A549 (cell line): Measurements from ENCODE around the gene RMRP. TPM values are rescaled to one million over a fixed set of nuclear protein-coding genes. Genes with fewer than 3 reads are reported as not detected.

Experiments used
- ATAC-seq, 2 experiments: fragments of 200-7000 bp in 1 of 2; fragments of >200 bp in 1 of 2; cut with Nextera tagmentation in 1 of 2; cut with Tn5 transposase in 1 of 2; 3 replicates each; pipeline versions ENCODE4 v1.8.0 to v1.9.1; 2018 to 2020; ENCODE audit warnings: mild to moderate bottlenecking in 1 of 2, moderate library complexity in 1 of 2
- CTCF ChIA-PET: fragments of 300-600 bp; sonication (Branson Sonifier 250); formaldehyde crosslinking; extraction: SDS; loops from one replicate; lab custom pipeline; 2021; ENCODE audit warnings: antibody characterized with exemption, inconsistent platforms; lab: Yijun Ruan, JAX
- POLR2A ChIA-PET: fragments of 350-600 bp; formaldehyde crosslinking; extraction: SDS; loops from one replicate; lab custom pipeline; 2021; ENCODE audit warnings: antibody characterized with exemption, inconsistent platforms; lab: Yijun Ruan, JAX
- DNase-seq, 2 experiments: peaks; one replicate each; pipeline versions ENCODE4 v3.0.0 to v3.0.0-alpha.2; 2011 to 2016; ENCODE audit warnings: low read depth in 1 of 2, low spot score in 1 of 2
- FAIRE-seq: peaks from 2 replicates; lab custom pipeline; 2011; peaks lifted over from hg19 to GRCh38; lab: Jason Lieb, UNC
- H3K27ac ChIP-seq, 2 experiments: fragments of >200 bp; sonication (Bioruptor Twin); formaldehyde crosslinking; 3 replicates each; pipeline ENCODE4 v1.5.1; 2016 to 2017
- H3K4me1 ChIP-seq: fragments of >200 bp; sonication (Bioruptor Twin); formaldehyde crosslinking; 3 replicates; pipeline ENCODE4 v1.6.1; 2016
- H3K4me2 ChIP-seq: fragments of >200 bp; sonication (Bioruptor Twin); formaldehyde crosslinking; 3 replicates; pipeline ENCODE4 v1.6.1; 2016
- H3K4me3 ChIP-seq: fragments of >200 bp; sonication (Bioruptor Twin); formaldehyde crosslinking; 3 replicates; pipeline ENCODE4 v1.5.1; 2016
- H3K9me3 ChIP-seq: fragments of >200 bp; sonication (Bioruptor Twin); formaldehyde crosslinking; 3 replicates; pipeline ENCODE4 v1.6.1; 2016
- ATOH8 ChIP-seq: fragments of 250-450 bp; sonication (Bioruptor Pico); IDR thresholded peaks from 2 replicates; pipeline ENCODE4 v1.5.0; 2020; ENCODE audit warnings: low read depth, mild to moderate bottlenecking, moderate library complexity
- BCL3 ChIP-seq: fragments of >200 bp; sonication (Bioruptor Twin); formaldehyde crosslinking; IDR thresholded peaks from 3 replicates; pipeline ENCODE4 v1.6.1; 2016
- BHLHE40 ChIP-seq: IDR thresholded peaks from 2 replicates; pipeline ENCODE4 v1.6.1; 2012; ENCODE audit warnings: low read depth, low read length, inconsistent platforms
- CHD4 ChIP-seq: fragments of 200-600 bp; sonication (generic); IDR thresholded peaks from 2 replicates; pipeline ENCODE4 v1.6.1; 2016; ENCODE audit warnings: antibody characterized with exemption, mild to moderate bottlenecking, borderline replicate concordance
- ELK1 ChIP-seq: fragments of 150-350 bp; IDR thresholded peaks from 2 replicates; pipeline ENCODE4 v1.6.1; 2014; ENCODE audit warnings: low read depth, mild to moderate bottlenecking, low read length
- ESRRA ChIP-seq: fragments of 150-350 bp; IDR thresholded peaks from 2 replicates; pipeline ENCODE4 v1.6.1; 2014; ENCODE audit warnings: mild to moderate bottlenecking, low read length, borderline replicate concordance
- FOSL2 ChIP-seq, 2 experiments: fragments of 450-650 bp in 1 of 2; fragments of >200 bp in 1 of 2; sonication (Bioruptor Twin) in 1 of 2; formaldehyde crosslinking; IDR thresholded peaks; 2 replicates each; pipeline versions ENCODE4 v1.5.0 to v1.6.1; 2016 to 2020; ENCODE audit warnings: mild to moderate bottlenecking in 1 of 2, moderate library complexity in 1 of 2
- HMGXB4 ChIP-seq: fragments of 250-450 bp; sonication (Bioruptor Pico); IDR thresholded peaks from 2 replicates; pipeline ENCODE4 v1.5.0; 2021; ENCODE audit warnings: mild to moderate bottlenecking, moderate library complexity, borderline replicate concordance
- HOXA7 ChIP-seq: fragments of 250-450 bp; sonication (Bioruptor Pico); IDR thresholded peaks from 2 replicates; pipeline ENCODE4 v1.5.0; 2020; ENCODE audit warnings: mild to moderate bottlenecking, moderate library complexity
- HOXB13 ChIP-seq: fragments of 250-450 bp; sonication (Bioruptor Pico); IDR thresholded peaks from 2 replicates; pipeline ENCODE4 v1.5.0; 2020; ENCODE audit warnings: low read depth, mild to moderate bottlenecking, moderate library complexity
- NFE2L2 ChIP-seq: fragments of 150-350 bp; conservative IDR thresholded peaks from 2 replicates; pipeline ENCODE4 v1.6.1; 2014; ENCODE audit warnings: low read length
- PHF8 ChIP-seq: fragments of 200-600 bp; sonication (generic); IDR thresholded peaks from 2 replicates; pipeline ENCODE4 v1.6.1; 2016; ENCODE audit warnings: low read depth, mild to moderate bottlenecking, antibody characterized with exemption, moderate library complexity, borderline replicate concordance
- RAD21 ChIP-seq, 2 experiments: fragments of >200 bp in 1 of 2; sonication (Bioruptor Twin) in 1 of 2; formaldehyde crosslinking in 1 of 2; IDR thresholded peaks in 1 of 2; conservative IDR thresholded peaks in 1 of 2; 2 replicates in 1 of 2; 3 replicates in 1 of 2; pipeline ENCODE4 v1.6.1; 2012 to 2018; ENCODE audit warnings: inconsistent platforms in 1 of 2
- RCOR1 ChIP-seq: fragments of 150-350 bp; IDR thresholded peaks from 2 replicates; pipeline ENCODE4 v1.6.1; 2014; ENCODE audit warnings: antibody characterized with exemption, low read length, low read depth
- ZNF302 ChIP-seq: fragments of 250-450 bp; sonication (Bioruptor Pico); IDR thresholded peaks from 2 replicates; pipeline ENCODE4 v1.9.0; 2021; ENCODE audit warnings: inconsistent platforms, mild to moderate bottlenecking, moderate library complexity
- ZSCAN20 ChIP-seq: fragments of 250-450 bp; sonication (Bioruptor Pico); IDR thresholded peaks from 2 replicates; pipeline ENCODE4 v1.8.0; 2022; ENCODE audit warnings: mild to moderate bottlenecking, moderate library complexity
- WGBS: methylation state at CpG from one replicate; pipeline ENCODE4 v1.1.6; 2017; ENCODE audit errors: missing lambda C conversion rate; 5-methylcytosine and 5-hydroxymethylcytosine counted together
- polyA plus RNA-seq, 4 experiments: library from polyadenylated mRNA; depleted of rRNA in 3 of 4; stranded (reverse); fragments of >200 nt; fragmentation: RNase III in 1 of 4; extraction: RNeasy Plus Mini Kit Qiagen cat#74134 plus additional on column Dnase treatment in 1 of 4; gene quantifications; 2 replicates in 3 of 4; 3 replicates in 1 of 4; pipeline ENCODE4 v1.2.3, GENCODE V29; 2011 to 2017
- TF ChIP-seq, protein P1 (sequence below): fragments of >200 bp; sonication (Bioruptor Twin); formaldehyde crosslinking; IDR thresholded peaks from 2 replicates; pipeline ENCODE4 v1.6.1; 2016

The RMRP gene
- polyA plus RNA-seq, 2 of the 4 experiments (the other 2 are of a cell fraction): 80.2 TPM; not detected in 1

DNA sequence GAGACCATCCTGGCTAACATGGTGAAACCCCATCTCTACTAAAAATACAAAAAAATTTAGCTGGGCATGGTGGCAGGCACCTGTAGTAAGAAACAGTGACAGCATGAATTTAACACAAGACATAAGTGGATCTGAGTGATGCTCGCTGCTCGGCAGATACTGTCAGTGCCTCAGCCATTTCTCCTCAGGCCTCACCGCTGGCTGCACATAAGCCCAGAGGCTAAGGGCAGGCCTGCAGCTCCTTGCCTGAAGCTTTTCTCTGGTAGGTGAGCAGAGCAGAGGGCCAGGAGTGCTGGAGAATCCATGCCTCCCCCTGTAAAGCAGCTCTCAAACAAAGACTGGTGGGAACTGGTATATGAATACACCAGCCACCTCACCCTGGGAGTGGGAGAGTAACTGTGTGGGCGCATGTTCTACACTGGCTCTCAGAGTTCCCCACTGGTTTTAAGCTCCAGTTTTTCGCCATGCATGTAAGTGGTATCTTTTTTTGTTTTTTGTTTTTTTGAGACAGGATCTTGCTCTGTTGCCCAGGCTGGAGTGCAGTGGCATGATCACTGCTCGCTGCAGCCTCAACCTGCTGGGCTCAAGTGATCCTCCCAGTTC lies 29.3 kb downstream of the RMRP start:
- DNase-seq (no peak), FAIRE-seq (no peak)
- POLR2A ChIA-PET: no interaction called here
- WGBS: 91% methylated on average over 6 of the region's 6 CpGs
- CTCF ChIA-PET: interaction anchor here (0.6 to 5.7 kb wide), 16 partner anchors 9 to 513 kb away, joined by 3 to 24 read pairs (median 4); partner anchors contain the start of gene ATOSB
- no peak overlapping the region for H3K4me2 ChIP-seq
- TF ChIP-seq ESRRA (no peak), RAD21 (conservative IDR thresholded peaks at IDR 0.05 in 1 of 2, IDR thresholded peaks at IDR 0.05 in 1 of 2) (no peak), BHLHE40 (no peak), ATOH8 (CRISPR knock-in tag) (no peak), ZSCAN20 (no peak), HMGXB4 (no peak)
- TF ChIP-seq, all 56 proteins: peak for 0
- H3K4me1 ChIP-seq: no peaks in the 10 kb centered on the region
- H3K27ac ChIP-seq: no peak overlapping the region
- no peaks in the 10 kb centered on the region for H3K9me3 ChIP-seq
- no peak overlapping the region for H3K4me3 ChIP-seq
- peak in 1 of 2 experiments; percentile 50; a peak in 1 of 6 replicates for ATAC-seq

DNA sequence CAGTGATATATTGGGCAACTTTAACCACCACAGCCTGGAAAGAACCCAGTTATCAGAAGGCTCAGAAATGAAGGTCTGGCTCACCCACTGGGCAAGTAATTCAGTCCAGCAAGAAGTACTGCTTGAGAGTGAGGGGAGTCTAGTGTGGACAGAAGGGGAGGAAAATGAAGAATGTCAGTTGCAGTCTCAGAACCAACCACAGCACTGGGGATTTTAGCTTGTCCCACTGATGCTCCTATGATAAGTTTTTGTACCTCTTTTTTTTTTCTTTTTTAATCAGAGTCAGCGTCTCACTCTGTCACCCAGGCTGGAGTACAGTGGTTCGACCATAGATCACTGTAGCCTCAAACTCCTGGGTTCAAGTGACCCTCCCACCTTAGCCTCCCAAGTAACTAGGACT lies 30.2 kb downstream of the RMRP start:
- Histone ChIP-seq H3K4me3 (no peak overlapping the region), H3K27ac (no peak overlapping the region), H3K9me3 (no peaks in the 10 kb centered on the region), H3K4me1 (no peaks in the 10 kb centered on the region), H3K4me2 (no peak overlapping the region)
- WGBS: 64% methylated on average over 2 of the region's 2 CpGs
- ATAC-seq (no peak), FAIRE-seq (no peak), DNase-seq (no peak)
- CTCF ChIA-PET: interaction anchor here (0.6 to 5.7 kb wide), 8 partner anchors 12 to 728 kb away, joined by 3 to 24 read pairs (median 4); no protein-coding TSS in a partner anchor
- TF ChIP-seq, protein P1, sequence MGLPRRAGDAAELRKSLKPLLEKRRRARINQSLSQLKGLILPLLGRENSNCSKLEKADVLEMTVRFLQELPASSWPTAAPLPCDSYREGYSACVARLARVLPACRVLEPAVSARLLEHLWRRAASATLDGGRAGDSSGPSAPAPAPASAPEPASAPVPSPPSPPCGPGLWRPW: no peak
- TF ChIP-seq PHF8: no peak
- no peak for TF ChIP-seq BCL3
- TF ChIP-seq BHLHE40: no peak
- POLR2A ChIA-PET: no interaction called here

GRCh38 chr9:35619800-35620158 lies 38.0 kb downstream of the RMRP start:
- ChIA-PET POLR2A (interaction anchor here (0.6 kb wide), 2 partner anchors 33 to 973 kb away, joined by 3 read pairs; no protein-coding TSS in a partner anchor), CTCF (interaction anchor here (0.9 to 2.5 kb wide), 8 partner anchors 9 to 635 kb away, joined by 3 to 22 read pairs (median 4); partner anchors contain the start of genes CCDC107 and RMRP)
- no peak for ATAC-seq
- no peak for TF ChIP-seq HOXA7
- no peak for TF ChIP-seq ZNF302 (CRISPR knock-in tag)
- TF ChIP-seq ELK1: no peak
- no peak for TF ChIP-seq HOXB13 (CRISPR knock-in tag)
- TF ChIP-seq RCOR1: no peak
- no peak for TF ChIP-seq NFE2L2
- no peak for TF ChIP-seq FOSL2 (IDR thresholded peaks at IDR 0.05)
- no peak for TF ChIP-seq FOSL2 (CRISPR knock-in tag; IDR thresholded peaks at IDR 0.05)
- no peak for TF ChIP-seq CHD4
- FAIRE-seq: no peak
- Histone ChIP-seq H3K4me3 (no peak overlapping the region), H3K27ac (no peak overlapping the region), H3K4me1 (no peaks in the 10 kb centered on the region), H3K9me3 (no peaks in the 10 kb centered on the region), H3K4me2 (no peak overlapping the region)
- no peak for DNase-seq
- 63% methylated on average over 2 of the region's 2 CpGs for WGBS
